H9 (cell line): ENCODE data around the gene UBQLN4. TPM values are rescaled to one million over a fixed set of nuclear protein-coding genes. Genes with fewer than 3 reads are reported as not detected.

Experiments used
- DNase-seq: peaks from one replicate; pipeline ENCODE4 v3.0.0-alpha.2; 2017
- H2AFZ ChIP-seq: one replicate; pipeline ENCODE4 v1.6.1; 2013; ENCODE audit warnings: mild to moderate bottlenecking, low read length, control low read depth, moderate library complexity
- H2AK5ac ChIP-seq: 2 replicates; pipeline ENCODE4 v1.6.1; 2013; ENCODE audit warnings: low read length, control low read depth, mixed read lengths; ENCODE audit not compliant: insufficient read length
- H2BK120ac ChIP-seq: one replicate; pipeline ENCODE4 v1.6.1; 2013; ENCODE audit warnings: low read depth, mild to moderate bottlenecking, low read length, control low read depth, inconsistent platforms; ENCODE audit not compliant: poor library complexity, severe bottlenecking
- H2BK12ac ChIP-seq: 2 replicates; pipeline ENCODE4 v1.6.1; 2013; ENCODE audit warnings: low read length, control low read depth, mixed read lengths, low read depth; ENCODE audit not compliant: insufficient read length
- H2BK15ac ChIP-seq: 2 replicates; pipeline ENCODE4 v1.6.1; 2013; ENCODE audit warnings: low read depth, low read length, control low read depth
- H2BK20ac ChIP-seq: one replicate; pipeline ENCODE4 v1.6.1; 2013; ENCODE audit warnings: low read depth, mild to moderate bottlenecking, low read length, control low read depth, inconsistent platforms; ENCODE audit not compliant: poor library complexity, severe bottlenecking
- H2BK5ac ChIP-seq: 2 replicates; pipeline ENCODE4 v1.6.1; 2013; ENCODE audit warnings: low read length, control low read depth, mixed read lengths; ENCODE audit not compliant: insufficient read length
- H3K14ac ChIP-seq: 2 replicates; pipeline ENCODE4 v1.6.1; 2013; ENCODE audit warnings: low read length, control low read depth; ENCODE audit not compliant: insufficient read depth
- H3K18ac ChIP-seq: 2 replicates; pipeline ENCODE4 v1.6.1; 2013; ENCODE audit warnings: low read depth, mild to moderate bottlenecking, mixed read lengths, low read length, control low read depth; ENCODE audit not compliant: insufficient read length
- H3K23ac ChIP-seq: 2 replicates; pipeline ENCODE4 v1.6.1; 2013; ENCODE audit warnings: low read length, control low read depth, mixed read lengths, low read depth; ENCODE audit not compliant: insufficient read length
- H3K23me2 ChIP-seq: 2 replicates; pipeline ENCODE4 v1.6.1; 2013; ENCODE audit warnings: low read depth, mild to moderate bottlenecking, mixed read lengths, low read length, control low read depth; ENCODE audit not compliant: insufficient read length, poor library complexity, severe bottlenecking
- H3K27ac ChIP-seq: 2 replicates; pipeline ENCODE4 v1.5.1; 2013; ENCODE audit warnings: low read length, control low read depth, mixed read lengths, low read depth; ENCODE audit not compliant: insufficient read length
- H3K27me3 ChIP-seq: 2 replicates; pipeline ENCODE4 v1.6.1; 2013; ENCODE audit warnings: low read length, control low read depth, inconsistent platforms; ENCODE audit not compliant: insufficient read depth
- H3K4ac ChIP-seq: 2 replicates; pipeline ENCODE4 v1.6.1; 2013; ENCODE audit warnings: low read depth, mild to moderate bottlenecking, control low read depth, inconsistent platforms, low read length, moderate library complexity
- H3K4me1 ChIP-seq: 2 replicates; pipeline ENCODE4 v1.6.1; 2013; ENCODE audit warnings: low read length, control low read depth, inconsistent platforms; ENCODE audit not compliant: insufficient read depth
- H3K4me2 ChIP-seq: 2 replicates; pipeline ENCODE4 v1.6.1; 2013; ENCODE audit warnings: low read length, control low read depth, mixed read lengths; ENCODE audit not compliant: insufficient read length, insufficient read depth
- H3K56ac ChIP-seq: 2 replicates; pipeline ENCODE4 v1.6.1; 2013; ENCODE audit warnings: low read depth, mild to moderate bottlenecking, mixed read lengths, low read length, control low read depth; ENCODE audit not compliant: insufficient read length
- H3K79me1 ChIP-seq: 2 replicates; pipeline ENCODE4 v1.6.1; 2013; ENCODE audit warnings: low read depth, mild to moderate bottlenecking, moderate library complexity, low read length, control low read depth, inconsistent platforms; ENCODE audit not compliant: insufficient read depth, poor library complexity, severe bottlenecking
- H3K79me2 ChIP-seq: 2 replicates; pipeline ENCODE4 v1.6.1; 2013; ENCODE audit warnings: low read length, control low read depth, inconsistent platforms; ENCODE audit not compliant: insufficient read depth
- H3K9ac ChIP-seq: 2 replicates; pipeline ENCODE4 v1.6.1; 2013; ENCODE audit warnings: low read length, control low read depth, mixed read lengths; ENCODE audit not compliant: insufficient read length; ENCODE audit errors: extremely low read depth
- H3K9me3 ChIP-seq: one replicate; pipeline ENCODE4 v1.6.1; 2013; ENCODE audit warnings: low read depth, low read length, inconsistent platforms; ENCODE audit not compliant: control insufficient read depth
- H3T11ph ChIP-seq: one replicate; pipeline ENCODE4 v1.6.1; 2013; ENCODE audit warnings: mild to moderate bottlenecking, low read length, control low read depth, inconsistent platforms
- H4K20me1 ChIP-seq: one replicate; pipeline ENCODE4 v1.6.1; 2013; ENCODE audit not compliant: control insufficient read depth, insufficient read length, insufficient read depth
- H4K5ac ChIP-seq: 2 replicates; pipeline ENCODE4 v1.6.1; 2013; ENCODE audit warnings: low read depth, mild to moderate bottlenecking, mixed read lengths, low read length, control low read depth; ENCODE audit not compliant: insufficient read length
- H4K8ac ChIP-seq: replicated peaks from 2 replicates; pipeline ENCODE4 v1.6.1; 2013; ENCODE audit warnings: low read length, control low read depth, mixed read lengths, low read depth; ENCODE audit not compliant: insufficient read length
- H4K91ac ChIP-seq: 2 replicates; pipeline ENCODE4 v1.6.1; 2013; ENCODE audit warnings: low read depth, mild to moderate bottlenecking, moderate library complexity, mixed read lengths, low read length, control low read depth; ENCODE audit not compliant: insufficient read length
- H3K27ac Mint-ChIP-seq, 3 experiments: 2 replicates in 2 of 3; 3 replicates in 1 of 3; pipeline ENCODE4 v1.8.0; 2020 to 2021; ENCODE audit warnings: mixed read lengths in 3 of 3, mild to moderate bottlenecking in 1 of 3, moderate library complexity in 1 of 3
- H3K27me3 Mint-ChIP-seq: 2 replicates; pipeline ENCODE4 v1.8.0; 2021; ENCODE audit warnings: low read depth, mild to moderate bottlenecking, moderate library complexity, mixed read lengths
- H3K36me3 Mint-ChIP-seq, 3 experiments: 2 replicates in 2 of 3; 3 replicates in 1 of 3; pipeline ENCODE4 v1.8.0; 2020 to 2021; ENCODE audit warnings: low read depth in 3 of 3, mixed read lengths in 3 of 3; ENCODE audit not compliant: insufficient read depth in 1 of 3
- H3K4me1 Mint-ChIP-seq, 2 experiments: 2 replicates each; pipeline ENCODE4 v1.8.0; 2020; ENCODE audit warnings: mixed read lengths in 2 of 2
- H3K4me3 Mint-ChIP-seq, 2 experiments: 2 replicates in 1 of 2; 3 replicates in 1 of 2; pipeline ENCODE4 v1.8.0; 2020 to 2021; ENCODE audit warnings: mild to moderate bottlenecking in 2 of 2, mixed read lengths in 2 of 2, moderate library complexity in 1 of 2
- H3K9me3 Mint-ChIP-seq, 2 experiments: 2 replicates in 1 of 2; 3 replicates in 1 of 2; pipeline ENCODE4 v1.8.0; 2020; ENCODE audit warnings: mild to moderate bottlenecking in 2 of 2, mixed read lengths in 2 of 2, moderate library complexity in 1 of 2
- WGBS: extraction: QIAGEN DNeasy Blood & Tissue Kit; methylation state at CpG from one replicate; pipeline ENCODE4 v1.1.7; 2013; ENCODE audit warnings: missing lambda C conversion rate, low lambda C conversion rate, mixed read lengths; ENCODE audit not compliant: insufficient read length; ENCODE audit errors: extremely low coverage; 5-methylcytosine and 5-hydroxymethylcytosine counted together
- long read RNA-seq: library from polyadenylated mRNA; unstranded; transcript quantifications from one replicate; pipeline ENCODE4 v2.0.0, GENCODE V29; 2020
- total RNA-seq: library from RNA; stranded (reverse); gene quantifications from 2 replicates; pipeline ENCODE4 v1.2.1, GENCODE V29; 2021
- TF ChIP-seq, protein P1 (sequence below): fragments of 200-600 bp; sonication (generic); conservative IDR thresholded peaks from 3 replicates; pipeline ENCODE4 v1.8.0; 2021; ENCODE audit warnings: antibody characterized with exemption, mild to moderate bottlenecking

UBQLN4 gene
- 45.6 and 49.4 TPM in 2 replicates for total RNA-seq
- long read RNA-seq, transcript UBQLN4-201 (11 exons, 3,576 nt), result major isoform, 16 of 48 reads
- long read RNA-seq, partial matches to known transcripts, result 21 of 48 reads
- long read RNA-seq, other reads (novel, unspliced or antisense), result 11 of 48 reads

DNA sequence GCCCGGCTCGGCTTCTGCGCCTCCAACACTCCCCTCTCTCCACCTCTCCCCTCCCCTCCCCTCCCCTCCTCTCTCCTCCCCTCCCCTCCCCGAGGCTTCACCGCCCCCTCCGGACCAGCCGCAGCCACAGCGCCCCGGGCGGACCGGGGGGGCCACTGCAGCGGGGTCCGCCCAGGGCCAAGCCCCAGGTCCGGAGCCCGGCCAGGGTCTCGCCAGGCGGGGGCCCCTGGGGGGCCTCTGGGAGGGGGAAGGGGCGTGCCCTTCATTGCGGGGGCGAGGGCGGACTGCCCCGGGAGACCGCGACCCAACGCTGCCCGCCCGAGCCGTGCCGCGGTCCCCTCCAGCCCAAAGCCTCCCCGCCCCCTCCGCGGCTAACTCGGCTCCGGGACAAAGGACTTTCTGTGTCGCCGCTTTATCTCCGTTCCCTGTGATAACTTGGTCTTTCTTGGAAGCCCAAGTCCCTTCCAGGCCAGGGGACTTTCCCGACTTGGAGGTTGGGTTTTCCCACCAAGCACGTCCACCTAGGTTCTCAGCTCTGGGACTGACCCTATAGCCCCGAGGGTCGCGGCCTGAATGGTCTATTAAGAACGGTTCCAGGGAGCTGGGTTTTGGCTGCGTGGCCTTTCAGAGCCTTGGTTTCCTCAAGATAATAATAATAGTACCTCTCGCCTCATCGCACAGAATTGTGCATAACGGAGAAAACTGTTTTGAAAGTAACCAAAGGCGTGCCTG lies at the start of gene UBQLN4:
UBQLN4 (minus strand) TSS at position 31 of the 732 bp plus-strand sequence. CDS start 97 bp downstream, outside the sequence.
- Mint-ChIP-seq H3K9me3 (no peaks in the 10 kb centered on the region), H3K27ac (peak within 1 kb of the TSS; percentile 97 to 98 (median 98)), H3K4me3 (peak within 1 kb of the TSS; percentile 90 to 98), H3K4me1 (peaks cover 18 to 20% of the 10 kb centered on the region in 2 experiments), H3K27me3 (no peaks in the 10 kb centered on the region), H3K36me3 (peaks cover 24 to 49% (median 43%) of the 10 kb centered on the region in 3 experiments)
- H2AK5ac ChIP-seq, result no peak within 1 kb of the TSS
- no peaks in the 10 kb centered on the region for H3K9me3 ChIP-seq
- no peak within 1 kb of the TSS for H3T11ph ChIP-seq
- H2BK12ac ChIP-seq, result no peak within 1 kb of the TSS
- no peaks in the 10 kb centered on the region; the same call in 1 of the 2 replicates for H3K79me2 ChIP-seq
- peak; percentile 90 for DNase-seq
- H4K5ac ChIP-seq, result peak within 1 kb of the TSS; percentile 6
- peak within 1 kb of the TSS; percentile 31 for H3K27ac ChIP-seq
- H2BK5ac ChIP-seq, result no peak within 1 kb of the TSS
- H2AFZ ChIP-seq, result no peak within 1 kb of the TSS
- no peak within 1 kb of the TSS for H3K56ac ChIP-seq
- WGBS, result no CpG with 5 or more reads among the region's 49 CpGs
- H2BK120ac ChIP-seq, result no peak within 1 kb of the TSS
- H4K91ac ChIP-seq, result peak within 1 kb of the TSS; percentile 25
- H4K20me1 ChIP-seq, result no peaks in the 10 kb centered on the region
- H4K8ac ChIP-seq, result no peak within 1 kb of the TSS
- peak within 1 kb of the TSS; percentile 91 for H3K14ac ChIP-seq
- peaks cover 4% of the 10 kb centered on the region for H3K79me1 ChIP-seq
- H2BK20ac ChIP-seq, result no peak within 1 kb of the TSS
- no peak within 1 kb of the TSS; the same call in 1 of the 2 replicates for H3K4ac ChIP-seq
- peak within 1 kb of the TSS; percentile 73 for H3K4me2 ChIP-seq
- no peak within 1 kb of the TSS for H3K23ac ChIP-seq
- H2BK15ac ChIP-seq, result no peak within 1 kb of the TSS
- H3K9ac ChIP-seq, result peak within 1 kb of the TSS; percentile 89
- peaks cover 10% of the 10 kb centered on the region for H3K23me2 ChIP-seq
- no peaks in the 10 kb centered on the region for H3K27me3 ChIP-seq
- 0 out of 2 replicates have a peak, but pooled peaks cover 2% of the 10 kb centered on the region for H3K4me1 ChIP-seq
- TF ChIP-seq, protein P1, sequence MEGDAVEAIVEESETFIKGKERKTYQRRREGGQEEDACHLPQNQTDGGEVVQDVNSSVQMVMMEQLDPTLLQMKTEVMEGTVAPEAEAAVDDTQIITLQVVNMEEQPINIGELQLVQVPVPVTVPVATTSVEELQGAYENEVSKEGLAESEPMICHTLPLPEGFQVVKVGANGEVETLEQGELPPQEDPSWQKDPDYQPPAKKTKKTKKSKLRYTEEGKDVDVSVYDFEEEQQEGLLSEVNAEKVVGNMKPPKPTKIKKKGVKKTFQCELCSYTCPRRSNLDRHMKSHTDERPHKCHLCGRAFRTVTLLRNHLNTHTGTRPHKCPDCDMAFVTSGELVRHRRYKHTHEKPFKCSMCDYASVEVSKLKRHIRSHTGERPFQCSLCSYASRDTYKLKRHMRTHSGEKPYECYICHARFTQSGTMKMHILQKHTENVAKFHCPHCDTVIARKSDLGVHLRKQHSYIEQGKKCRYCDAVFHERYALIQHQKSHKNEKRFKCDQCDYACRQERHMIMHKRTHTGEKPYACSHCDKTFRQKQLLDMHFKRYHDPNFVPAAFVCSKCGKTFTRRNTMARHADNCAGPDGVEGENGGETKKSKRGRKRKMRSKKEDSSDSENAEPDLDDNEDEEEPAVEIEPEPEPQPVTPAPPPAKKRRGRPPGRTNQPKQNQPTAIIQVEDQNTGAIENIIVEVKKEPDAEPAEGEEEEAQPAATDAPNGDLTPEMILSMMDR, result peak; percentile 47
- H3K18ac ChIP-seq, result peak within 1 kb of the TSS; percentile 88
